HepG2 (cell line): ENCODE measurements around the gene SPRYD4. TPM values are rescaled to one million over a fixed set of nuclear protein-coding genes. Genes with fewer than 3 reads are reported as not detected.

ENCODE experiments used
- ATAC-seq: fragments of 200-7000 bp; cut with Tn5 transposase; 3 replicates; pipeline ENCODE4 v1.9.1; 2020; ENCODE audit warnings: mild to moderate bottlenecking, moderate library complexity
- BruUV-seq: library from RNA; stranded (reverse); fragments of 400-500 nt; replicated peaks from 2 replicates; lab custom pipeline; 2021; lab: Mats Ljungman, UMichigan
- CTCF ChIA-PET: fragments of 300-600 bp; formaldehyde crosslinking; extraction: SDS; loops from one replicate; lab custom pipeline; 2021; ENCODE audit warnings: low total read pairs, inconsistent platforms, low intra/inter-chr PET ratio; lab: Yijun Ruan, JAX
- POLR2A ChIA-PET: fragments of 350-600 bp; sonication (Branson Sonifier 250); formaldehyde crosslinking; loops from one replicate; lab custom pipeline; 2020; ENCODE audit warnings: antibody characterized with exemption, inconsistent platforms; lab: Yijun Ruan, JAX
- DNase-seq: peaks from one replicate; pipeline ENCODE4 v3.0.0-alpha.2; 2015; ENCODE audit warnings: low spot score
- FAIRE-seq: peaks from 3 replicates; lab custom pipeline; 2011; peaks lifted over from hg19 to GRCh38; lab: Jason Lieb, UNC
- H2AFZ ChIP-seq: one replicate; pipeline ENCODE4 v1.6.1; 2011; ENCODE audit warnings: low read length, inconsistent platforms
- H3K27ac ChIP-seq: fragments of 300-600 bp; 3 replicates; pipeline ENCODE4 v1.8.0; 2011; ENCODE audit warnings: mixed run types, mild to moderate bottlenecking, mixed read lengths, low read length, inconsistent platforms; ENCODE audit not compliant: insufficient read depth; ENCODE audit errors: extremely low read length
- H3K27me3 ChIP-seq, 2 experiments: fragments of 200-600 bp in 1 of 2; 2 replicates in 1 of 2; 3 replicates in 1 of 2; pipeline versions ENCODE4 v1.6.0 to v1.8.0; 2011; ENCODE audit warnings: low read length in 2 of 2, mild to moderate bottlenecking in 2 of 2, moderate library complexity in 2 of 2, inconsistent platforms in 1 of 2; ENCODE audit not compliant: insufficient read depth in 2 of 2, control insufficient read depth in 1 of 2
- H3K36me3 ChIP-seq, 2 experiments: fragments of 200-600 bp in 1 of 2; replicated peaks in 1 of 2; 2 replicates in 1 of 2; 3 replicates in 1 of 2; pipeline versions ENCODE4 v1.5.1 to v1.8.0; 2011; ENCODE audit warnings: low read length in 2 of 2, inconsistent platforms in 1 of 2; ENCODE audit not compliant: insufficient read depth in 2 of 2, control insufficient read depth in 1 of 2
- H3K4me1 ChIP-seq: 2 replicates; pipeline ENCODE4 v1.5.1; 2012; ENCODE audit warnings: low read length, inconsistent platforms; ENCODE audit not compliant: insufficient read depth
- H3K4me2 ChIP-seq: 2 replicates; pipeline ENCODE4 v1.6.0; 2011; ENCODE audit warnings: low read depth, low read length, inconsistent platforms
- H3K4me3 ChIP-seq, 3 experiments: fragments of 200-600 bp in 1 of 3; sonication (generic), shearing (Covaris generic) in 1 of 3; replicated peaks in 1 of 3; 2 replicates each; pipeline ENCODE4 v1.5.1; 2011 to 2016; ENCODE audit warnings: low read length in 3 of 3, inconsistent platforms in 2 of 3, low read depth in 2 of 3, mild to moderate bottlenecking in 2 of 3, control low read depth in 1 of 3, mixed read lengths in 1 of 3; ENCODE audit not compliant: insufficient read depth in 1 of 3
- H3K79me2 ChIP-seq: one replicate; pipeline ENCODE4 v1.6.1; 2011; ENCODE audit warnings: low read length, inconsistent platforms; ENCODE audit not compliant: insufficient read depth
- H3K9ac ChIP-seq: 2 replicates; pipeline ENCODE4 v1.6.0; 2011; ENCODE audit warnings: mild to moderate bottlenecking, low read depth, low read length, inconsistent platforms; ENCODE audit not compliant: insufficient read depth
- H3K9me3 ChIP-seq: 2 replicates; pipeline ENCODE4 v1.5.1; 2012; ENCODE audit warnings: mild to moderate bottlenecking, low read length
- H4K20me1 ChIP-seq: 2 replicates; pipeline ENCODE4 v1.6.0; 2011; ENCODE audit warnings: inconsistent platforms, mild to moderate bottlenecking, low read length, moderate library complexity; ENCODE audit not compliant: insufficient read depth
- ARNTL ChIP-seq: sonication (generic); formaldehyde crosslinking; IDR thresholded peaks from 2 replicates; pipeline ENCODE4 v1.4.0; 2020; ENCODE audit warnings: mild to moderate bottlenecking, missing genetic modification reagents
- CBX2 ChIP-seq, 2 experiments: fragments of 200-600 bp in 1 of 2; sonication (generic); formaldehyde crosslinking in 1 of 2; IDR thresholded peaks; 2 replicates each; pipeline versions ENCODE4 v1.7.0 to v1.8.1; 2018 to 2022; ENCODE audit warnings: low read depth in 2 of 2, low read length in 1 of 2, mild to moderate bottlenecking in 1 of 2, missing genetic modification reagents in 1 of 2
- CENPBD1 ChIP-seq: sonication (generic); formaldehyde crosslinking; IDR thresholded peaks from 2 replicates; pipeline ENCODE4 v1.8.0; 2022; ENCODE audit warnings: missing genetic modification reagents, low read depth, mild to moderate bottlenecking, borderline replicate concordance
- MBNL3 ChIP-seq: fragments of 250-450 bp; sonication (Bioruptor Pico); conservative IDR thresholded peaks from 2 replicates; pipeline ENCODE4 v1.8.0; 2022; ENCODE audit warnings: mild to moderate bottlenecking, inconsistent platforms
- MIXL1 ChIP-seq: IDR thresholded peaks from 2 replicates; pipeline ENCODE4 v1.6.1; 2016
- NR2F2 ChIP-seq: IDR thresholded peaks from 2 replicates; pipeline ENCODE4 v1.6.1; 2012; ENCODE audit warnings: low read depth, inconsistent platforms, borderline replicate concordance
- PRDM4 ChIP-seq: sonication (generic); formaldehyde crosslinking; IDR thresholded peaks from 2 replicates; pipeline ENCODE4 v1.9.0; 2021; ENCODE audit warnings: missing genetic modification reagents, borderline replicate concordance
- TEF ChIP-seq: sonication (generic); formaldehyde crosslinking; IDR thresholded peaks from 2 replicates; pipeline ENCODE4 v1.5.0; 2020; ENCODE audit warnings: missing genetic modification reagents
- ZBTB21 ChIP-seq: sonication (generic); formaldehyde crosslinking; IDR thresholded peaks from 2 replicates; pipeline ENCODE4 v1.4.0; 2020; ENCODE audit warnings: missing genetic modification reagents
- ZNF30 ChIP-seq: sonication (generic); formaldehyde crosslinking; IDR thresholded peaks from 2 replicates; pipeline ENCODE4 v1.5.0; 2020; ENCODE audit warnings: mild to moderate bottlenecking, missing genetic modification reagents
- ZNF354B ChIP-seq: sonication (generic); formaldehyde crosslinking; IDR thresholded peaks from 2 replicates; pipeline ENCODE4 v1.8.0; 2022; ENCODE audit warnings: mild to moderate bottlenecking, missing genetic modification reagents
- ZNF512 ChIP-seq: sonication (generic); formaldehyde crosslinking; IDR thresholded peaks from 2 replicates; pipeline ENCODE4 v1.4.0; 2020; ENCODE audit warnings: mild to moderate bottlenecking, missing genetic modification reagents
- ZNF710 ChIP-seq: sonication (generic); formaldehyde crosslinking; IDR thresholded peaks from 2 replicates; pipeline ENCODE4 v1.5.0; 2020; ENCODE audit warnings: mild to moderate bottlenecking, missing genetic modification reagents, borderline replicate concordance
- WGBS: methylation state at CpG from one replicate; pipeline ENCODE4 v1.1.6; 2017; ENCODE audit warnings: low lambda C conversion rate; 5-methylcytosine and 5-hydroxymethylcytosine counted together
- in situ Hi-C: cut with HindIII; loops from 2 replicates; pipeline ENCODE4 v1.10.0; 2017; ENCODE audit warnings: low pct_unique_long_range_greater_than_20kb; ENCODE audit not compliant: extremely low pct_ligation_motif_present
- intact Hi-C: fragments of 100-400 bp; cut with micrococcal nuclease; formaldehyde crosslinking; loops from one replicate; pipeline ENCODE4 v1.10.0; 2022; ENCODE audit not compliant: unreplicated experiment
- polyA plus RNA-seq, 8 experiments: library from polyadenylated mRNA; depleted of rRNA in 3 of 8; stranded (reverse) in 7 of 8; unstranded in 1 of 8; fragments of >200 nt; fragmentation: Illumina TruSeq in 4 of 8; extraction: Trizol in 4 of 8; gene quantifications; 2 replicates each; pipeline versions ENCODE4 v1.2.1 to v1.2.3, GENCODE V29; 2011 to 2016; ENCODE audit warnings: low read depth in 4 of 8, missing spikeins in 1 of 8, mixed read lengths in 1 of 8; ENCODE audit not compliant: insufficient read depth in 1 of 8
- total RNA-seq, 5 experiments: library from RNA; depleted of rRNA; stranded (reverse); fragments of >200 nt; fragmentation: Illumina TruSeq; extraction: Trizol; gene quantifications; 2 replicates each; pipeline ENCODE4 v1.2.3, GENCODE V29; 2016; ENCODE audit warnings: low read depth in 1 of 5

Gene SPRYD4
- total and polyA plus RNA-seq, 2 of the 13 experiments (the other 11 are each of a cell fraction or from before 2014, with no cell fraction given): 3.9 to 4.5 TPM

GRCh38 chr12:56521590-56522371 lies 53.4 kb downstream of the SPRYD4 start, which contains the start of gene RBMS2:
Gene RBMS2, plus strand, starts transcription at chr12:56521820. Its CDS starts 204 bp downstream, at chr12:56522024.
- Histone ChIP-seq H3K79me2 (no peaks in the 10 kb centered on the region), H3K9ac (peak within 1 kb of the TSS; percentile 68), H4K20me1 (no peaks in the 10 kb centered on the region), H3K27ac (no peak within 1 kb of the TSS), H3K27me3 (no peaks in the 10 kb centered on the region; a peak in 1 of 5 replicates), H3K36me3 (no peaks in the 10 kb centered on the region), H3K4me3 (peak within 1 kb of the TSS; percentile 65 to 73 (median 66)), H3K9me3 (no peaks in the 10 kb centered on the region), H3K4me2 (peak within 1 kb of the TSS; percentile 75), H3K4me1 (peaks cover 37% of the 10 kb centered on the region), H2AFZ (peak within 1 kb of the TSS; percentile 98)
- ChIA-PET POLR2A (interaction anchor here (0.7 to 1.7 kb wide), 3 partner anchors 107 to 115 kb away, joined by 3 to 7 read pairs (median 3); no protein-coding TSS in a partner anchor), CTCF (no interaction called here)
- no TSS peak for BruUV-seq
- intact Hi-C loops (no loop called here), in situ Hi-C loops (no loop called here)
- FAIRE-seq: peak; percentile 84
- peak; percentile 59 for DNase-seq
- peak; percentile 79 for ATAC-seq
- WGBS: 5% methylated on average over 15 of the region's 15 CpGs
- no peak for TF ChIP-seq MIXL1
- TF ChIP-seq CBX2 (IDR thresholded peaks at IDR 0.05; ENCODE audit: low read depth, low read length): no peak
- no peak for TF ChIP-seq CBX2 (CRISPR knock-in tag; IDR thresholded peaks at IDR 0.05; ENCODE audit: low read depth)
- TF ChIP-seq ZNF710 (CRISPR knock-in tag): 0 out of 2 replicates have a peak, but pooled peaks have one; percentile 69
- no peak for TF ChIP-seq CENPBD1
- TF ChIP-seq ZNF512 (CRISPR knock-in tag): 0 out of 2 replicates have a peak, but pooled peaks have one; percentile 32
- no peak for TF ChIP-seq NR2F2
- no peak for TF ChIP-seq ZNF30 (CRISPR knock-in tag)
- TF ChIP-seq ZBTB21: peak; percentile 44; the same call in 1 of the 2 replicates
- TF ChIP-seq ARNTL (CRISPR knock-in tag): no peak
- TF ChIP-seq MBNL3: no peak
- TF ChIP-seq ZNF354B (CRISPR knock-in tag): no peak
- TF ChIP-seq PRDM4 (CRISPR knock-in tag): no peak
- no peak for TF ChIP-seq TEF (CRISPR knock-in tag)
